Tibial artery (tissue), 4 donors: ENCODE measurements around the gene NIPSNAP3A.
"Not testable (repeated sequence)": the region's sequence is repeated elsewhere in the genome, so short reads cannot be mapped to it uniquely, and the experiment has no call there.

ENCODE experiments used
- DNase-seq, 2 donors: peaks; one replicate each; pipeline ENCODE4 v3.0.0-alpha.2; 2019
- H3K27ac ChIP-seq, 2 donors: fragments of 200-600 bp; sonication (generic) in 1 of 2; 1 replicate in 1 of 2; 2 replicates in 1 of 2; pipeline ENCODE4 v1.5.1; 2018 to 2019; ENCODE audit warnings: mild to moderate bottlenecking in 1 of 2
- H3K27me3 ChIP-seq, 2 donors: fragments of 200-600 bp; sonication (generic) in 1 of 2; one replicate each; pipeline versions ENCODE4 v1.5.1 to v1.6.0; 2016 to 2019
- H3K36me3 ChIP-seq, 3 donors: fragments of 200-600 bp; sonication (generic) in 2 of 3; one replicate each; pipeline ENCODE4 v1.5.1; 2016 to 2019; ENCODE audit warnings: mild to moderate bottlenecking in 2 of 3
- H3K4me1 ChIP-seq, 4 donors: fragments of 200-600 bp; sonication (generic) in 2 of 4; 1 replicate in 3 of 4; 2 replicates in 1 of 4; pipeline ENCODE4 v1.5.1; 2016 to 2019
- H3K4me3 ChIP-seq, 2 donors: fragments of 200-600 bp; sonication (generic) in 1 of 2; 1 replicate in 1 of 2; 2 replicates in 1 of 2; pipeline ENCODE4 v1.5.1; 2018 to 2019; ENCODE audit warnings: mild to moderate bottlenecking in 2 of 2
- H3K9me3 ChIP-seq, 3 donors: fragments of 200-600 bp; sonication (generic) in 1 of 3; one replicate each; pipeline ENCODE4 v1.5.1; 2016 to 2019
- CTCF ChIP-seq, 2 experiments: fragments of 200-600 bp in 1 of 2; fragments of 450-650 bp in 1 of 2; IDR thresholded peaks; one replicate each; pipeline ENCODE4 v1.5.1; 2017 to 2019; ENCODE audit warnings: antibody characterized with exemption in 2 of 2, mild to moderate bottlenecking in 1 of 2, moderate library complexity in 1 of 2
- intact Hi-C: fragments of 100-400 bp; cut with DNase I; formaldehyde crosslinking; loops from one replicate; pipeline ENCODE4 v1.15.0; 2023; ENCODE audit warnings: low total_unique reads

The NIPSNAP3A gene

GRCh38 chr9:104747565-104748358 is at the start of gene NIPSNAP3A:
TSS of gene NIPSNAP3A (plus strand) at chr9:104747683. CDS start at chr9:104747793, 110 bp downstream.
- peak; percentile 82 to 91 for DNase-seq
- peaks cover 0 to 10% (median 8%) of the 10 kb centered on the region in 3 donors for H3K36me3 ChIP-seq
- no peak for TF ChIP-seq CTCF (IDR thresholded peaks at IDR 0.05)
- no peaks in the 10 kb centered on the region for H3K27me3 ChIP-seq
- peak within 1 kb of the TSS; percentile 82 to 84 for H3K4me3 ChIP-seq
- no peaks in the 10 kb centered on the region for H3K9me3 ChIP-seq
- peak within 1 kb of the TSS; percentile 93 to 95 for H3K27ac ChIP-seq
- H3K4me1 ChIP-seq, result peaks cover 0 to 24% (median 6%) of the 10 kb centered on the region in 4 donors
- intact Hi-C loops, result loop anchor here (10.0 kb wide), 1 partner anchor 653 kb away; the partner anchor contains the start of gene SMC2

GRCh38 chr9:104700306-104700705 is 47.2 kb upstream of the NIPSNAP3A start:
- no peaks in the 10 kb centered on the region for H3K36me3 ChIP-seq
- H3K27ac ChIP-seq, result no peak overlapping the region
- no peak for DNase-seq
- intact Hi-C loops, result no loop called here
- no peak for TF ChIP-seq CTCF (IDR thresholded peaks at IDR 0.05)
- no peaks in the 10 kb centered on the region for H3K27me3 ChIP-seq
- no peaks in the 10 kb centered on the region for H3K4me1 ChIP-seq
- H3K9me3 ChIP-seq, result no peaks in the 10 kb centered on the region
- H3K4me3 ChIP-seq, result no peak overlapping the region

- H3K9me3 ChIP-seq, H3K27me3 ChIP-seq, H3K4me1 ChIP-seq, H3K27ac ChIP-seq, H3K4me3 ChIP-seq, DNase-seq, intact Hi-C loops, H3K36me3 ChIP-seq: not testable (repeated sequence)
These were observed 38.7 kb upstream of the NIPSNAP3A start for GRCh38 chr9:104708737-104709136.

- intact Hi-C loops, result no loop called here
- DNase-seq, result no peak
- Histone ChIP-seq H3K4me1 (no peaks in the 10 kb centered on the region), H3K27ac (no peak overlapping the region), H3K27me3 (no peaks in the 10 kb centered on the region), H3K36me3 (no peaks in the 10 kb centered on the region), H3K9me3 (peaks cover 0 to 6% (median 0%) of the 10 kb centered on the region in 3 donors), H3K4me3 (no peak overlapping the region)
- no peak for TF ChIP-seq CTCF (IDR thresholded peaks at IDR 0.05)
These were observed 35.9 kb upstream of the NIPSNAP3A start for GRCh38 chr9:104711604-104712003.

GRCh38 chr9:104725014-104725413 is 22.5 kb upstream of the NIPSNAP3A start:
- no peak overlapping the region for H3K4me3 ChIP-seq
- DNase-seq, result no peak
- H3K27ac ChIP-seq, result no peak overlapping the region
- intact Hi-C loops, result no loop called here
- H3K4me1 ChIP-seq, result no peaks in the 10 kb centered on the region
- H3K36me3 ChIP-seq, result no peaks in the 10 kb centered on the region
- no peaks in the 10 kb centered on the region for H3K27me3 ChIP-seq
- peaks cover 0 to 3% (median 0%) of the 10 kb centered on the region in 3 donors for H3K9me3 ChIP-seq
- no peak for TF ChIP-seq CTCF (IDR thresholded peaks at IDR 0.05)

GRCh38 chr9:104738452-104738851 is 9.0 kb upstream of the NIPSNAP3A start:
- Histone ChIP-seq H3K36me3 (no peaks in the 10 kb centered on the region), H3K27ac (no peak overlapping the region), H3K4me1 (no peaks in the 10 kb centered on the region), H3K4me3 (no peak overlapping the region), H3K9me3 (no peaks in the 10 kb centered on the region), H3K27me3 (no peaks in the 10 kb centered on the region)
- intact Hi-C loops, result no loop called here
- TF ChIP-seq CTCF (IDR thresholded peaks at IDR 0.05), result no peak
- no peak for DNase-seq
